Measurements from ENCODE around the gene RGL2. TPM values are rescaled to one million over a fixed set of nuclear protein-coding genes. Genes with fewer than 3 reads are reported as not detected.

The RGL2 gene
- polyA plus RNA-seq, 1 donor (not counting 4 experiments of a cell fraction or from before 2014, with no cell fraction given), result 33.6 TPM

- Histone ChIP-seq H3K4me1 (ENCODE audit: control insufficient read depth, extremely low read depth, insufficient read depth, low read length) (no peaks in the 10 kb centered on the region), H3K36me3 (ENCODE audit: control insufficient read depth in 2 of 2, extremely low read depth in 1 of 2, insufficient read depth in 2 of 2, low read length in 2 of 2) (no peaks in the 10 kb centered on the region), H3K79me2 (ENCODE audit: control insufficient read depth, insufficient read depth, low read length) (no peaks in the 10 kb centered on the region), H3K4me2 (ENCODE audit: control insufficient read depth, extremely low read depth, insufficient read depth, low read depth, low read length) (no peak overlapping the region), H2AFZ (ENCODE audit: control insufficient read depth, low read length) (no peak overlapping the region), H3K27me3 (ENCODE audit: control insufficient read depth, extremely low read depth, insufficient read depth, low read length) (peaks cover 3% of the 10 kb centered on the region), H3K9me1 (ENCODE audit: control insufficient read depth, extremely low read depth, insufficient read depth, low read length) (no peaks in the 10 kb centered on the region), H3K9me3 (ENCODE audit: control insufficient read depth, low read depth, low read length) (no peaks in the 10 kb centered on the region), H3K27ac (ENCODE audit: control insufficient read depth, insufficient read depth, low read length) (no peak overlapping the region), H3K4me3 (ENCODE audit: control insufficient read depth in 2 of 3, extremely low read depth in 1 of 3, insufficient read depth in 2 of 3, low read depth in 1 of 3, low read length in 3 of 3) (no peak overlapping the region), H4K20me1 (ENCODE audit: control insufficient read depth, extremely low read depth, insufficient read depth, low read length) (no peaks in the 10 kb centered on the region), H3K9ac (ENCODE audit: control insufficient read depth, extremely low read depth, insufficient read depth, low read length) (no peak overlapping the region)
- dilution Hi-C loops (cut with MboI; ENCODE audit: extremely low pct_ligation_motif_present, low sequenced_read_pairs), result no loop called here
- FAIRE-seq (no peak), DNase-seq (ENCODE audit: low read depth, low spot score) (no peak)
- no peak for TF ChIP-seq CTCF (optimal IDR thresholded peaks at IDR 0.05 in 1 of 3, IDR thresholded peaks at IDR 0.05 in 1 of 3, conservative IDR thresholded peaks at IDR 0.05 in 1 of 3; ENCODE audit: extremely low read depth in 1 of 3, insufficient read depth in 2 of 3, low read length in 3 of 3)
- no peak for TF ChIP-seq EZH2 (IDR thresholded peaks at IDR 0.05; ENCODE audit: low read length)
Observed at GRCh38 chr6:33241968-33242367, 56.8 kb downstream of the RGL2 start.

Other genes starting within 250 kb of the RGL2 start
- 0.09 to 0.61 TPM in 2 of 3 replicates, not detected in the other for gene HLA-DPA1, start 225.3 kb downstream of the RGL2 start, polyA plus RNA-seq
- gene HLA-DPB1, start 223.0 kb downstream of the RGL2 start, polyA plus RNA-seq, result 0.13 to 0.26 TPM in 2 of 3 replicates, not detected in the other
- 0.06 to 0.18 TPM (median 0.08 TPM) in 3 replicates for gene COL11A2, start 106.5 kb downstream of the RGL2 start, polyA plus RNA-seq
- 23.2 to 32.4 TPM (median 25.7 TPM) in 3 replicates for gene RXRB, start 98.3 kb downstream of the RGL2 start, polyA plus RNA-seq
- 47.6 to 68.6 TPM (median 54.0 TPM) in 3 replicates for gene SLC39A7, start 98.1 kb downstream of the RGL2 start, polyA plus RNA-seq
- gene HSD17B8, start 94.3 kb downstream of the RGL2 start, polyA plus RNA-seq, result 18.6 to 22.1 TPM (median 20.7 TPM) in 3 replicates
- gene RING1, start 90.4 kb downstream of the RGL2 start, polyA plus RNA-seq, result 20.3 to 28.3 TPM (median 23.0 TPM) in 3 replicates
- gene VPS52, start 27.1 kb downstream of the RGL2 start, polyA plus RNA-seq, result 36.2 to 48.7 TPM (median 40.6 TPM) in 3 replicates
- 5,669 to 7,560 TPM (median 6,374 TPM) in 3 replicates for gene RPS18, start 26.9 kb downstream of the RGL2 start, polyA plus RNA-seq
- gene B3GALT4, start 21.8 kb downstream of the RGL2 start, polyA plus RNA-seq, result 0.31 to 0.61 TPM (median 0.49 TPM) in 3 replicates
- gene WDR46, start 9.7 kb downstream of the RGL2 start, polyA plus RNA-seq, result 43.0 to 49.3 TPM (median 45.0 TPM) in 3 replicates
- 68.3 to 106 TPM (median 68.5 TPM) in 3 replicates for gene PFDN6, start 9.3 kb downstream of the RGL2 start, polyA plus RNA-seq
- 22.2 to 82.4 TPM (median 25.0 TPM) in 3 replicates for gene TAPBP, start 15.1 kb upstream of the RGL2 start, polyA plus RNA-seq
- gene ZBTB22, start 18.8 kb upstream of the RGL2 start, polyA plus RNA-seq, result 6.0 to 11.4 TPM (median 6.5 TPM) in 3 replicates
- 16.3 to 42.8 TPM (median 23.1 TPM) in 3 replicates for gene DAXX, start 24.0 kb upstream of the RGL2 start, polyA plus RNA-seq
- 5.7 to 20.0 TPM (median 17.3 TPM) in 3 replicates for gene KIFC1, start 92.9 kb upstream of the RGL2 start, polyA plus RNA-seq
- gene PHF1, start 112.1 kb upstream of the RGL2 start, polyA plus RNA-seq, result 15.2 to 17.1 TPM (median 15.8 TPM) in 3 replicates
- gene CUTA, start 119.2 kb upstream of the RGL2 start, polyA plus RNA-seq, result 119 to 246 TPM (median 178 TPM) in 3 replicates
- gene SYNGAP1, start 121.1 kb upstream of the RGL2 start, polyA plus RNA-seq, result 2.1 to 2.9 TPM (median 2.8 TPM) in 3 replicates
- 6.8 to 9.9 TPM (median 7.8 TPM) in 3 replicates for gene ZBTB9, start 155.6 kb upstream of the RGL2 start, polyA plus RNA-seq